ENCODE data around the gene SNRPA1. TPM values are rescaled to one million over a fixed set of nuclear protein-coding genes. Genes with fewer than 3 reads are reported as not detected.

Gene SNRPA1
- total RNA-seq, 1 experiment from 2014 or later, result 97.8 TPM

DNA sequence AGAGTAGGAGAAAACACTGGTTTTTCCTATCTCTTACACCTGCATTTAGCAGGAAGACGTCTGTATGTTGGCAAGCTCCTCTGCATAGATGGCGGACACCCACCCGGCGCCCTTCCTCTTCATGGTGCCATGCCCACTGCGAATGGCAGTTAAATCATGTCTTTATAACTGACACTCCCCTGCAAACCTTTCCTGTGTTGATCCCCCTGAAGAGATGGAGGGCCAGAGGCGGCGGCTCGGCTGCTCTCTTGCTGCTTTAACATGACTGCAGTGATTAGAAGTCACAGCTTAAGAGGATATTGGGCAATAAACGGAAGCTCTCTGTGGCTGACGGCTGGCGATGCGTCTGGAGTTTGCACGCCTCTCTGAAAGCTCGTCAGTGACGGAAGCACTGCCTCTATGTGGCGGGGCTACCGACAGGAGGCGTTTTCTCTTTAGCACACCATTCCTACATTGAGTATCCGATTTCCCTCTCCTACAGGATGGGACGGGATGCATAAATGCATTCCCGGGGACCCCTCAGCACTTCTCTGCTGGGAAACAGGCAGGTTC lies 25.5 kb upstream of the SNRPA1 start:
- DNase-seq (ENCODE audit: low read depth), result peak; percentile 79

DNA sequence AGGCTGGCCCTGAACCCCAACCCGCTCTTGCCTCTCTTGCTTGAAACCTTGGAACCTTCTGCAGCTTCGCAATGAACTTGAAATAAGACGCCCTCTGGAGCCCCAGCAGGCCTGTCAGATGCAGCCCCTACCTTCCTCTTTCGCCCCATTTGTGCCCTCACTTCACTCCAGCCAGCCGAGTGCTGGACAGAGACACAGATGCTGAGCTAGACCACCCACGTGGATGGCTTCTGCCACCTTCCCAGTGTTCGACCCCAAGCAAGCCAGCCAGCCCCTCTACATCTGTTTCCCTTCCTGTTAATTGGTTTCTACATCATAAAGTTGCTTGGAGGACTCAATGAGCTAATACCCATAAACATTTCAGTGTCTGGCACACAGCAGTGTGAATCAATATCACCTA lies 23.8 kb upstream of the SNRPA1 start:
- DNase-seq (ENCODE audit: low read depth), result no peak

DNA sequence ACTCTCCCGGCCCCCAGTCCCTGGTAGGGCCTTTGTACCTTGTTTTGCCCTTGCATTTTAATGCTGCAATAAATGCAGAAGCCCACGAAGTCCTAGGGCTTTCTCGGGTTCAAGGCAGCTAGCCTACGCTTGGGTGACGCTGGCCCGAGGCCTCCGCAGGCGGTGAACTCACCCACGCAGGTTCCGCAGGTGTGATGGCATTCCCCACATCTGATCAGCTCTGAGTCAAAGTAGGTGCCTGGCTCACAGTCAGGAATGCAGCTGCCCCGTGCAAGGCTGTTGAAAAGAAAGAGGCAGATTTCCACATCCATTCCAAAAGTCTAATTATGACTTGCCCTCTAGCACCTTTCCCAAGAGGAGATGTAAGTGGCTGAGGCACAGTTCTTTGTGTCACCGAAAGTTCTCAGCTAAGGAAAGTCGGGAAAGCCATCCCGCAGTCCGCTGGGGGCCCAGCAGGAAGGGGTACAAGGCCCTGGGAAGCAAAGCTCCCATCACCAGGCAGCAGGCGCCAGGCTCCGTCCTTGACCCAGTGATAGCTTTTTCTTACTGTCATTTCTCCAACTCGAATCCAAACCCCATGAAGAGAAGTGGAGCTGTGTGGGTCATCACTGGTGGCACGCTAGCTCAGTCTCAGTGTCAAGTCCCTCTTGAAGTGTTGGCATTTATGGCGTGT lies 23.2 kb upstream of the SNRPA1 start:
- no peak for DNase-seq (ENCODE audit: low read depth)

DNA sequence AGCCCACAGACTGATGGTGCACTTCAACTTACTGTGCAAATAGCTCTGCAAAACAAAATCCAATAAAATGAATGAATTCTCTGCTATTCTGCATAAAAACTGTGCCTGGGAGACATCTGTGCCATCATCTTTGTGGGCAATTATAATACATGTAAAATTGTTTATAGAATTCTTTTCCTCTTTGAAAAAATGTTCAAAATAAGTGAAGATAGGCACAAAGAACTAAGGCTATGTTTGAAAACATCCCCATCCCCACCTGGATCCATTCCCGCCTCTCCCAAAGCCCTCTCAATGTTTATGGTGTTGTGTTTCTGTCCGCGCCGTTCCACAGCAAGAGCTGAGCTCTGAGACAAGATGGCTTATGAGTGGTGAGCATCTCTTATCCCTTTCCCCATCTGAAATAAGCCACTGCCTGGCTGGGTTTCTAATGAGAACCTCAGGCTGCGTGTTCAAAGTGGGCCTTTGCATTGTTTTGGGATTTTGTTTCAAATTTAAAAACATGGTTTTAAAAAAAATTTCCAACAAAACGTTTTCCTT lies 22.4 kb upstream of the SNRPA1 start:
- no peak for DNase-seq (ENCODE audit: low read depth)

DNA sequence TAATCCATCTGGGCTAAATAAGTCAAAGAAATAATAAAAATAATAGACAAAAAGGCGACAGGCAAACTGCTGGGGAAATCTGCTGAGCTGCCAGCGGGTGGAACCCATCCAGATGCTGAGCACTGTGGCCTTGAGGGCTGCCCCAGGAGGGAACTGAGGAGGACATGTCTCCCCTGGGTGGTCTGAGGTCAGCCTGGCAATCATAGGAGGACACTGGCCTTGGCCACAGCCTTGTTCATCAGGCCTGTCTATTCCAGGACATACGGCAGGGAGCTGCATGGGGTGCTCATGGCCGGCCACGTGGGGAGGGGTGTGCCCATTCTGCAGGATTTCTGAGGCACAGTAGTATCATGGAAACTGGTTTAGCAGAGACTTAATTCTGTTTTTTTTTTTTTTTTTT lies 21.5 kb upstream of the SNRPA1 start:
- DNase-seq (ENCODE audit: low read depth), result no peak

DNA sequence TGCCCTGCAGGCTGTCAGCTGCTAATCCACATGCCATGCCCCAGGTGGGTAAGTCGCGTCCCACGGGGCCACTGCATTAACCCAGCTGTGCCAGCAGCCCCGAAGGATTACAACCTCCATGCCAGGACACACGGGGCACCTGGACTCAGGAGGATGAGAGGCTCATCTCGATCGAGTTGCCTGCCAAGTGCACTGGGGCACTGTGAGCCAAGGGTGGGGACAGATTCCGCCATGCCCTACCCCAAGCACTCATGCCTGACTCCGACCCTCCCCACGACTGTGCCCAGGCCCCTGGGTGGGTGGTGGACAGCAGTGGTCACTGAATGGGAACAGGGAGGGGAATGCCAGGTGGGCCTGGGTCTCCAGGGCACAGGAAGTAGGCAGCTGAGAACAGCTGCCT lies 20.7 kb upstream of the SNRPA1 start:
- no peak for DNase-seq (ENCODE audit: low read depth)

DNA sequence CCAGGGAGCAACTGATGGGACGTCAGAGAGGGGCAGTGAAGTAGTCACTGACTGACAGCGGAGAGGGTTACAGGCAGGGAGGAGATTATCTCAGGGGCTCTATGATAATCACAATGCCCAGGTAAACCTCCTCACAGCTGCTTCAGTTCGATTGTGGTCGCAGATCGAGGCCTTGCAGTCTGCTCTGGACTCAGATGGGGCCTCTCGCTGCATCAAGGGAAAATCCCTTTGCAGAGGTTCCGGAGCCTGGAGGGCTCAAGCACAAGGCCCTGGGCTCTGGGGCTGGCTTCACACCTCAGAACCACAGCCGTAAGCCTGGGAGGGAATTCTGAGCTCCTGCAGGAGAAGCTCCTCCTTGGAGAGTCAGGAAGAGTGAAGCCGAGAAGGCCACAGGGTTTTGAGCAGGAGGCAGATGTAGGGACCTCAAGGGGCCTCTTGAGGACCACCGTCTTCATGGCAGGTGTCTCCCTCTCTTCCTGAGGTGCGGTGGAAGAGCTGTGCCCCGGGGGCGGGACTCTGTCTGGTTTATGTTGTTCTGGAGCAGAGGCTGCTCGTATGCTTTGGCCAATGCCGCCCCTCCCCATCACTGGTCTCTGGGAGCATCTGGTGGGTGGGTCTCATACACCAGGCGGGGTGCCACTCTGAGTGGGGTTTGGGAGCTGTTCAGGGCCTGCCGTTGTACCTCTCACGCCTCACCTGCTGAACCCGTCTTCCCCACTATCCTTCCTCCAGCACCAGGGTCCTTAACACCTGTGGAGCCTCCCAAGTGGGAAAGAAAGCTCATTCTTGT lies 19.5 kb upstream of the SNRPA1 start:
- no peak for DNase-seq (ENCODE audit: low read depth)

DNA sequence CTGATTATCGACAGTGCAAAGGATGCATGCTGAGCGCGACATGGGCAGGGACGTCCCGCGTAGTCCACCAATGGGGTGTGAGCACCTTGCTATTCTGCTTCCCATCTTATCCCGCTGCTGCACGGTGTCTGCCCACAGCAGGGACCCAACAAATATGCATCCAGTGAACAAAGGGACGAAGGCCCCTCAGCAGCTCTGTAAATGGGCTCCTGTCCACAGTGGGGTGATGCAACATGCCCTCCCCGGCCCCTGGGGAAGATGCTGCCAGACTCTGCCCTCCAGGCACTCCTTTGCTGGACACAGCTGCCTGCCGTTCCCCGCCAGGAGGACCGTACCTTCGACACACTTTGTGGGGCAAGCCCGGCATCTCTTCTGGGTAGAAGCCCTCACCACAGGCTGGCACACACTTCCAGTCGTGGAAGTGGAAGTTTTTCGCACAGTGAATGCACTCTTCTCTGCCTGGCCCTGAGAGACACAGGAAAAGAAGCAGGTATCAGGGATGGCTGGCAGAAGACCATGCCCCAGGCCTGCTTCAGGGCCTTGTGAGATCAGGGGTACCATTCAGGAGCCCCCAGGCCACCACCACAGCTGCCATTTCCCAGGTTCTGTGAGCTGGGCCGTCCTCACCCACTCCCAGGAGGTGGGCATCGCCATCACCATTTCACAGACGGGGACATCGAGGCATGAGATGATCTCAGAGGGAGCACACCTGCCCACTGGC lies 18.2 kb upstream of the SNRPA1 start:
- DNase-seq (ENCODE audit: low read depth), result no peak

DNA sequence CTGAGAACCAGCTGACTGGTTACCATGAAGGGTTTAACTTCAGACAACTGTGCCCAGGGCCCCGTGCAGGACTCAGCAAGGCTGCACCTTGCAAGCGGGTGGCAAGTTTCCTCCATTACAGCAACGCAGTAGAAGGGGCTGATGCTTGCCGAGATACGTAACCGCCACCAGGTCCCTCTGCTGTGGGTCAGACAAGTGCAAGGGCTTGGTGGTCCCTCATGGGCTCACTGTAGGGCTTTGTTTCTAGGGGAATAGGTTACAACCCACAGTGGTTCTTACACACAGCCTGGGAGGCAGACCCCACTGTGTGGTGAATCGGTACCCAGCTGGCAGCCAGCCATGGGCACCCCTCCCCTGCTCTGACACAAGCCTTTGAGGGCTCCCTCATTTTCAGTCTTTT lies 15.5 kb upstream of the SNRPA1 start:
- no peak for DNase-seq (ENCODE audit: low read depth)

DNA sequence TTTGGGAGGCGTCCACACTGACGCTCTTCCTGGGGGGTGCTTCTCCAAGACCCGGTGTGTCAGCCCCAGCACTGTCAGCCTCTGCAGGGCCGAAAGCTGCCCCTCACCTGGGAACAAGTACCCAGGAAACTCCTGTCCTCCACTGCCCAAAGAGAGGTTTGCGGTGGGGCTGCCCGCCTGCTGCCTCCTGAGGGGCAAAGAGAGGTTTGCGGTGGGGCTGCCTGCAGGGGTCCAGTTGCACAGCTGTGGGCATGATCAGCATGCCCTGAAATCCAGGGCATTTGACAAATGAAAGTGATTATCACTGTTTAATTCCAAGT lies 15.1 kb upstream of the SNRPA1 start:
- DNase-seq (ENCODE audit: low read depth), result no peak

DNA sequence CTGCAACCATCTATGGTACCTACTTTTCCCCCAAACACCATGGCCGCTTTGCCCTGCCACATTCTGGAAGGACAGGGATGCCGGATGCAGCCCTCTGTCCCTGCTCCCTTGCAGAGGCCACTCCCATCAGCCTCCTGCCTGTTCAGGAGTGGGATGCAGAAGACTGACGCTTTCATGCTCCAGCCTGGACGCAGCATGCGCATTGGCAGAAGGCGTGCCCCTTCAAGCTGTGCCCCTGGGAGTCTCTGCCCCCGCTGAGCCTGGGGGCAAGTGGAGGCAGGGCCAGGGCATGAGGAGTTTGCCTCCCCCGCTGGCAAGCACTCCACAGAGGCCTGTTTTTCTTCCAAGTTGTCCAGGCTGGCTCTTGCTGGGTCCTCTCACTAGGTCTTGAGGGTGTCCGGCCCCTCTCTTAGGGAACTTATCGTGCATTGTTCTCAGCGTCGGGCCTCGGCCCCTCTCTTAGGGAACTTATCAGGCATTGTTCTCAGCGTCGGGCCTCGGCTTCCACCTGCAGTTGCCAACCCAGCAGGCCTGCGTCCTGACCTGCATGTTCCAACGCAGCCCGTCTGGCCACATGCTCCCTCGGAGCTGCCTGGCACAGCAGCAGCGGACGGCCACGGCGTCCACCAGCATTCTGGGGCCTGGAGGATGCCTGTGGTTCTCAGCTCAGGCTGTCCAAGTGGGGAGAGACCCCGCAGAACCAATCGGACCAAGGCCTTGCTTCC lies 14.6 kb upstream of the SNRPA1 start:
- DNase-seq (ENCODE audit: low read depth), result no peak

DNA sequence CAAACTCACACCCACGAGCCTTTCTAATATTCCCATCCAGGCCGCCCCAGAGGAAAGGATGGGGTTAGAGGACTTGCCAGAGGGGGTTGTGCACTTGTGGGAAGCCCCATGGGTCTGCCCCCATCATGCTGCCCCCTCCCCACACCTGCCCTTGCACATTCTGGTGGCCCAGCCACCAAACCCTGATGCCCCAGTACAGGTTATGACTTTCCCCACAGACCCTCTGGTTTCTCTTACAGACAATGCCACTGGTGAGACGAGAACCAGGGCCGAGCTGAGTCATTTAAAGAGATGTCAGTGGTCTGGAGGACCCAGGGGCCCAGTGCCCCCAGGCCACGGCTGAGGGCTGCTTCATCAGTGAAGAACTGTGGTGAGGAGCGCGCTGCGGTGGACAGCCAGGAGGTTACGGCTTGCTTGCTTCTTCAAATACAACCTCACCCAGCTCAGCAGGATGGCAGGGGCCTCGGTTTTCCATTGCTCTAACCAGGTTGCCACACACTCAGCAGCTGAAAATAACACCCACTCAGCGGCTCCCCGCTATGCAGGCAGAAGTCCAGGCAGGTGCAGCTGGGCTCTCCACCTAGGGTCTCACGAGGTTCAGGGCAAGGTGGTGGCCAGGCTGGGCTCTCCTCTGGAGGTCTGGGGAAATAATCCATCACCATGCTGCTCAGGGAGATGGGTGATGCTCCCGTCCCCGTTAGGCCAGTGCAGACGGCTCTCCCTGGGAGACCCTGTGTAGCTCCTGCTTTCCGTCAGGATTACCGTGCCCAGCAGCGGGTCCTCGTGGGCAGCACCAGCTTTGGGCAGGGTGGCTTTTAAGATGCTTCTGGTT lies 13.8 kb upstream of the SNRPA1 start:
- DNase-seq (ENCODE audit: low read depth), result no peak

DNA sequence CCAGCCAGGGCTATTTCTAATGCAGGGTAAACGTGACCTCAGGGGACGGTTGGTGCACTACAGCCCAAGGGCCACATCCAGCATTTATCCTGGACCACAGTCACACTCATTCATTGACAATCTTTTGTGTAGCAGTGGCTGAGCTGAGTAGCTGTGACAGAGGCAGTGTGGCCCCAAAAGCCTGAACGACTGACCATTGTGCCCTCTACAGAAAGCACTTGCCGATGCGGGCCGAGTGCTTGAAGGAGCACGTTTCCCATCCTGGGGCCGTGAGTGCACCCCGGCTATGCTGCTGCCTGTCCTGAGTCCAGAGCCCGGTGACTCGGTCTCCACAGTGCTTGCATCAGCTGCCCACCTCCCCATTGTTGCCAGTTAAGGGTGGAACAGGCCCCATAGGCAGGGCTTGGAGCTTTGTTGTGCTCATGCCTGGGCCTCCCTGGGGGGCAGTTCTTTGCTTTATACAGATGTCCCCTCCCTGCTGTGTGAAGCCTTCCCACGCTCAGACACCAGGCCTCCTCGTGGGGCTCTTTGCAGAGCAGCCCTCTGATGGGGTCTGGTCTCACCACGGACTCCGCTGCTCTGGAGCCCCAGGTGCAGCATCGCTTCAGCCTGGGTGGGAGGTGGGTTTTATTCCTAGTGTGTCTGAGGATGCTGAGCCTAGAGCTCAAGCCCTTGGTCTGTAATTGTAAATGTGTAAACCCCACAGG lies 13.0 kb upstream of the SNRPA1 start:
- DNase-seq (ENCODE audit: low read depth), result no peak

DNA sequence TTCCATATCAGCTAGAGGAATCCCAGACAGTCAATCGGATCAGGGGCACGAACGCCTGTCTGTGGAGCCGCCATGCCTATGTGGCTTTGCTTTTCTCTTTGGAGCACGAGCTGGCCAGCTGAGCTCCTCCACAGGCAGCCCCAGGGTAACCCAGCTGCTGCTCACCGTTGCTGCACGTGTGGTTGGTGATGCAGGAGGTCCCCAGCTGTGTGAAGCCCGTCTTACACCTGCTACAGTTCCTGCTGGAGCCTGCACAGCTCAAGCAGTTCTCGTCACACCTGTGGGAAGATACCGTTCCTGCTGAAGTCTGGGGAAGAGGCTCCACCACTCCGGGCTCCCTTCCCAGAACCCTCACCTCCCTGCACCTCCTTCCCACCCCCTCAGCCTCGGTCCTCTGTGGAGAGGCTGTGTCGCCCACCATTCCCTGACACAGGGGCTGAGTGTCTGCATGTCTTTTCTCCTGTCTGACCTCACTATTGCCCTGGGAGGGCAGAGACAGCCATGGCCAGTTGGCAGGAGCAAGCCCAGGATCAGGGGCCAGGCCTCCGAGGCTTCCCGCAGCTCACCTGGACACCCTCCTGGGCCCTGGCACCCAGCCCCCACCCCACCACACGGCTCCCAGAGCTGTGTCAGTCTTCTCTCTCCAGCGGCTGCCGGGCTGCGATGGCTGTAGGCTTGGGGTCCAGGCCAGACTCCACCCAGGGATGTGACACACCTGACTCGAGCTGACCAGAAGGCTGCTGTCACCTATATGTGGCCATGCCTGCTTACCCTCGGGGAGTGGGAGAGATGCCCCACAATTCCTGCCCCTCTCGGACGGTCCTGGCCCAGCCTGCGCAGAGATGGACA lies 12.2 kb upstream of the SNRPA1 start:
- no peak for DNase-seq (ENCODE audit: low read depth)

DNA sequence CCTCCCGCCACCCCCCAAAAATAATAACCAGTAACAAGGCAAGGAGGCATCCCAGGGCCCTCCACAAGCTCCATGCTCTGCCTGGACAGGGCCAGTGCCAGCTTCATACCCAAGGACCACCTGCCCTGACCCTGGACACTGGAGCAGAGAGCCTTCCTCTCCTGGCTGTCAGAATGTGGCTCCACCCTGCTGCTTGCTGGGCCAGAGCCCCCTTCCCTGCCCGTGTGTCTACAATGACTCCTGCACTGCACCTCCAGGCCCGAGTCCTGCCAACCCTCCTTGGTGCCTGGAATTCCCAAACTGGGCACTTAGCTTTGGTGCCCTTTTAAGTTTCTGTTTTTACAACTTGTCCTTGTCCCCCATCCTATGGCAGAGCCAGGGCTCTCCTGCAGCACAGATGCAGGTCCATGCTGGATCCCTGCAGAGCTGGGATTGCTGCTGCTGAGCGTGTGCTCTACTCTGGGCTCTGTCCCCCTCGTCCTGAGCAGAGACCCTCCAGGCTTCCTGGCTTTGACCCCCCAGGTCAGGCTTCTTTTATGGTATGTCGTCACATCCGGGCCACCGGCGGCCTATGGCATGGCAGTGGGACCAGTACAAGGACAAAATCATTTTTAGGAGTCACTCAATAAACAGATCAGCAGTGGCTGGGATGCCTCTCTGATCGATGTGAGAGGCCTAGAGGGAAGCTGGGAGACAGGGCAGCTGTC lies 11.4 kb upstream of the SNRPA1 start:
- DNase-seq (ENCODE audit: low read depth), result no peak

DNA sequence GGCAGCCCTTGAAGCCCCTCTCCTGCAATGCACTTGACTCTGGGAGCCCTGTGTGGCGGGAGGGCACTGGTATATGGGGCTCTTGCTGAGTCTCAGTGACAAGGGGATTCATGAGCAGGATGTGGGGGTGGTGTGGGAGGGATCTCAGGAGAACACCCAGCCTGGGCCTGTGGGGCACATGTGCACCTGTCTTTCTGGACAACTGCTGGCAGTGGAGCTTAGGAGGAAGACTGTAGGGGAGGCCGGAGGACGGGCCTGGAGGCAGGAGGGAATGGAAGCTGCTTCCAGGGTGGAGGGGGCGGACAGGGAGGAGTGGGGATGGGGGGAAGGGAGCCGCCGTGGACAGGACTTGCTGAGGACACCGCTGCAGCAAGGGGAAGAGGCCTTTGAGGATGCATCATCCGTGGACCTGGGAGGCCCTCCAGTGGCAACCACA lies 10.8 kb upstream of the SNRPA1 start:
- no peak for DNase-seq (ENCODE audit: low read depth)

DNA sequence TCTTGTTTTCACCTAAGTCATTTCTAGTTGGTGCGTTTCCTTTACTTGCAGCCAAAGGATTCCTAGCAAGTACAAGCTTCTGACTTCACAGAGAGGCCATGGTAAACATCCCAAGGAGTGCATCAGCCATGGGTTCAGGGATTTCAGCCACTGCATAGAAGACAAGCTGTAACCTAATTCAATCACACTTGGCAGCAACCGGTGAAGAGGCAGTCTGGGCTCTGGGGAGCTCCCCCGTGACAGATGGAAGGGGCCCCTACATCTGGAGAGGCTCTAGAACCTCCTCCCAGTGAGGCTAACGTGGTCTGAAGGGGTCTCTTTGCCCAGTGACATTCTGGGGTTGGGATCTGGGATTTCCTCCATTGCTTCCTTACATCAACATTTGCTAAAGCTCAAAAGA lies 8.4 kb upstream of the SNRPA1 start:
- DNase-seq (ENCODE audit: low read depth), result no peak
